Measurements from ENCODE around the gene SHB.

DNA sequence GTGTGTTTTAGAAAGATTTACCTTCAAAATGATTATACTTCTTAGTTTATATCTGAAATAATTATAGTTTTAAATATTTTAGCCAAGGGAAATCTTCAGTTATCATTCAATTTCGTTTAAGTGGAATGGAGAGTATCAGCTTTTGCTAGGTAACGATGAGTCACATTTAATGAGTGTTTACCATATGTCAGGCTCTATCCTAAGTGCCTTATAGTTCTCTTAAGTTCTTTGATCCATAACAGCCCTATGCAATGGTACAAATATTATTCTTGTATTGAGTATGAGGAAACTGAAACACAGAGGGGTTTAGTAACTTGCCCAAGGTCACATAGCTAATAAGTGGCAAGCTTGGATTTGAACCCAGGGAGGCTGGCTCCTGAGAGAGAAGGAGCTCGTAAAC is 37.5 kb upstream of the SHB start:
- TF ChIP-seq, protein P1, sequence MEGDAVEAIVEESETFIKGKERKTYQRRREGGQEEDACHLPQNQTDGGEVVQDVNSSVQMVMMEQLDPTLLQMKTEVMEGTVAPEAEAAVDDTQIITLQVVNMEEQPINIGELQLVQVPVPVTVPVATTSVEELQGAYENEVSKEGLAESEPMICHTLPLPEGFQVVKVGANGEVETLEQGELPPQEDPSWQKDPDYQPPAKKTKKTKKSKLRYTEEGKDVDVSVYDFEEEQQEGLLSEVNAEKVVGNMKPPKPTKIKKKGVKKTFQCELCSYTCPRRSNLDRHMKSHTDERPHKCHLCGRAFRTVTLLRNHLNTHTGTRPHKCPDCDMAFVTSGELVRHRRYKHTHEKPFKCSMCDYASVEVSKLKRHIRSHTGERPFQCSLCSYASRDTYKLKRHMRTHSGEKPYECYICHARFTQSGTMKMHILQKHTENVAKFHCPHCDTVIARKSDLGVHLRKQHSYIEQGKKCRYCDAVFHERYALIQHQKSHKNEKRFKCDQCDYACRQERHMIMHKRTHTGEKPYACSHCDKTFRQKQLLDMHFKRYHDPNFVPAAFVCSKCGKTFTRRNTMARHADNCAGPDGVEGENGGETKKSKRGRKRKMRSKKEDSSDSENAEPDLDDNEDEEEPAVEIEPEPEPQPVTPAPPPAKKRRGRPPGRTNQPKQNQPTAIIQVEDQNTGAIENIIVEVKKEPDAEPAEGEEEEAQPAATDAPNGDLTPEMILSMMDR (conservative IDR thresholded peaks at IDR 0.05 in 1 of 2, IDR thresholded peaks at IDR 0.05 in 1 of 2; ENCODE audit: low read depth in 1 of 2, low read length in 2 of 2): no peak
- no peak for TF ChIP-seq EZH2 (IDR thresholded peaks at IDR 0.05; ENCODE audit: low read length, missing control alignments)
